Stimulated activated CD8-positive, alpha-beta memory T cell treated with anti-CD3 and anti-CD28 coated beads, Interleukin-12 subunit alpha, Interleukin-12 subunit beta, amount 100 ng/mL, for 24 hours (primary cell): Measurements from ENCODE around the gene CAMK2B.

Experiments
- DNase-seq: peaks from one replicate; pipeline ENCODE4 v3.0.0-alpha.2; 2020; ENCODE audit errors: extremely low read depth

The CAMK2B gene

GRCh38 chr7:44286618-44287487 is 38.5 kb downstream of the CAMK2B start:
- no peak for DNase-seq

GRCh38 chr7:44286182-44286617 is 39.2 kb downstream of the CAMK2B start:
- no peak for DNase-seq

GRCh38 chr7:44285561-44285960 is 39.8 kb downstream of the CAMK2B start:
- DNase-seq, result no peak

- no peak for DNase-seq
These were observed 40.4 kb downstream of the CAMK2B start for GRCh38 chr7:44284881-44285541.

GRCh38 chr7:44284216-44284615 is 41.2 kb downstream of the CAMK2B start:
- no peak for DNase-seq

- no peak for DNase-seq
These were observed 41.8 kb downstream of the CAMK2B start for GRCh38 chr7:44283381-44284211.

- DNase-seq, result no peak
These were observed 42.7 kb downstream of the CAMK2B start for GRCh38 chr7:44282601-44283171.

GRCh38 chr7:44281811-44282600 is 43.4 kb downstream of the CAMK2B start:
- no peak for DNase-seq

- no peak for DNase-seq
These were observed 44.2 kb downstream of the CAMK2B start for GRCh38 chr7:44280993-44281721.

- DNase-seq, result no peak
These were observed 44.8 kb downstream of the CAMK2B start for GRCh38 chr7:44280636-44280992.

- no peak for DNase-seq
These were observed 45.5 kb downstream of the CAMK2B start for GRCh38 chr7:44279731-44280505.

GRCh38 chr7:44279286-44279685 is 46.1 kb downstream of the CAMK2B start:
- no peak for DNase-seq

- no peak for DNase-seq
These were observed 46.8 kb downstream of the CAMK2B start for GRCh38 chr7:44278451-44279161.

GRCh38 chr7:44277851-44278250 is 47.5 kb downstream of the CAMK2B start:
- DNase-seq, result no peak

GRCh38 chr7:44277391-44277790 is 48.0 kb downstream of the CAMK2B start:
- no peak for DNase-seq

- no peak for DNase-seq
These were observed 48.7 kb downstream of the CAMK2B start for GRCh38 chr7:44276571-44277221.

- no peak for DNase-seq
These were observed 49.3 kb downstream of the CAMK2B start for GRCh38 chr7:44275957-44276570.

- no peak for DNase-seq
These were observed 50.2 kb downstream of the CAMK2B start for GRCh38 chr7:44275146-44275545.
